Measurements from ENCODE around the gene KIRREL1.
"Not testable (repeated sequence)": the region's sequence is repeated elsewhere in the genome, so short reads cannot be mapped to it uniquely, and the experiment has no call there.

Gene KIRREL1

DNA sequence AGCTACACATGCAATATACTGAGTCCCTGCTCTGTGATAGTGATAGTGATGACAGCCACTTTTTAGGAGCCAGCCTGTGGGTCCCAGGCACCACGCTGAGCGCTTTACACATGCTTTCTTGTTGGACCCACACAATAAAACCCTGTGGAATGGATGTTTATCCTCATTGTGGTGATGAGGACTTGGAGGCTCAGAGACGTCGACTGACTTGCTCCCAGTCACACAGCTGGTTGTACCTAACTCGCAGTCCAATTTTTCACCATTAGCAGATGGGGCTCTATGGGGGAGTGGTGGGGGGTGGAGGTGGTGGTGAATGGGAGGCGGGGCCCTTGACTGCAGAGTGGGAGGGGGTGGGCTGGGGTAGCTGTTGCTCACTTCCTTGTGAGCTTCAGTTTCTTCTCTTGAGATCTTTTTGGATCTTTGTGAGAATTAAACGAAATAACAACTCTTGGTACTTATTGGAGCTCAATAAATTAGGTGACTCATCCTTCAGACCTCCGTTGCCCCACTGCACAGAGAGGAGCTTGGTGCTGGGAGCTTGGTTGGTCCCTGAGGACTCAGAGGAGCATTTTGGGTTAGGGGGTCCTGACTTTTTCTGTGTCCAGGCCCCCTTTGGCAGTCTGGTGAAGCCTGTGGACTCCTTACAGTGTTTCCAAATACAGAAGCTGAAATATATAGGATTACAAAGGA is 125.4 kb downstream of the KIRREL1 start:
- no peak overlapping the region for H2AFZ ChIP-seq (ENCODE audit: low read depth, low read length)
- no peaks in the 10 kb centered on the region for H3K36me3 ChIP-seq (ENCODE audit: insufficient read depth, low read length)
- H3K9me3 ChIP-seq (ENCODE audit: low read length), result no peaks in the 10 kb centered on the region
- peaks cover 6% of the 10 kb centered on the region for H3K4me1 ChIP-seq (ENCODE audit: insufficient read depth, low read length)
- H3K4me3 ChIP-seq (ENCODE audit: low read length), result no peak overlapping the region
- H3K27me3 ChIP-seq (ENCODE audit: insufficient read depth, low read length), result peaks cover 13% of the 10 kb centered on the region

- no peaks in the 10 kb centered on the region for H3K9me3 ChIP-seq (ENCODE audit: low read length)
- no peak overlapping the region for H2AFZ ChIP-seq (ENCODE audit: low read depth, low read length)
- peaks cover 11% of the 10 kb centered on the region for H3K27me3 ChIP-seq (ENCODE audit: insufficient read depth, low read length)
- no peaks in the 10 kb centered on the region for H3K36me3 ChIP-seq (ENCODE audit: insufficient read depth, low read length)
- peaks cover 6% of the 10 kb centered on the region for H3K4me1 ChIP-seq (ENCODE audit: insufficient read depth, low read length)
- H3K4me3 ChIP-seq (ENCODE audit: low read length), result no peak overlapping the region
These were observed 126.7 kb downstream of the KIRREL1 start for GRCh38 chr1:158119976-158120653.

- H3K27me3 ChIP-seq (ENCODE audit: insufficient read depth, low read length), result peaks cover 11% of the 10 kb centered on the region
- peaks cover 6% of the 10 kb centered on the region for H3K4me1 ChIP-seq (ENCODE audit: insufficient read depth, low read length)
- no peaks in the 10 kb centered on the region for H3K9me3 ChIP-seq (ENCODE audit: low read length)
- H2AFZ ChIP-seq (ENCODE audit: low read depth, low read length), result no peak overlapping the region
- no peaks in the 10 kb centered on the region for H3K36me3 ChIP-seq (ENCODE audit: insufficient read depth, low read length)
- H3K4me3 ChIP-seq (ENCODE audit: low read length), result no peak overlapping the region
These were observed 128.3 kb downstream of the KIRREL1 start for GRCh38 chr1:158121604-158122254.

- Histone ChIP-seq H3K27me3 (ENCODE audit: insufficient read depth, low read length) (peaks cover 11% of the 10 kb centered on the region), H3K4me3 (ENCODE audit: low read length) (no peak overlapping the region), H3K9me3 (ENCODE audit: low read length) (no peaks in the 10 kb centered on the region), H3K4me1 (ENCODE audit: insufficient read depth, low read length) (peaks cover 6% of the 10 kb centered on the region), H2AFZ (ENCODE audit: low read depth, low read length) (no peak overlapping the region), H3K36me3 (ENCODE audit: insufficient read depth, low read length) (no peaks in the 10 kb centered on the region)
These were observed 129.5 kb downstream of the KIRREL1 start for GRCh38 chr1:158122833-158123388.

DNA sequence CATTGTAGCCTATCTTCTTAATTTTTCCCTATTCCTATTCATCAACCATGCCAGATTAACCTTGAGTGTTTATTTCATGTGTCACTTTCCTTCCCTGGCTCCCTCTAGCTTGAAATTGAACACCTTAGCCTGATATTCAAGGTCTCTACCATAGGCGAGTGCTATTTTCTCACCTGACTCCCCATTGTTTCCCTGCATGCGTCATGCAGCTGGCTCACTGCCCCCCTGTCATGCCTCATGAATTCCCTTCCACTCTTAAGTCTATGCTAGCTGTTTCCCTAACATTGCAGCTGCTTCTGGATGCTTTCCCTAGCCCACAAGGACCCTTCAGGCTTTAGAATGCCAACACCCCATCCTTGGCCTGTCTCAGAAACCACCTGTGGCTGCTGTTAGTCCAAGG is 130.6 kb downstream of the KIRREL1 start:
- no peak overlapping the region for H2AFZ ChIP-seq (ENCODE audit: low read depth, low read length)
- peaks cover 10% of the 10 kb centered on the region for H3K27me3 ChIP-seq (ENCODE audit: insufficient read depth, low read length)
- H3K9me3 ChIP-seq (ENCODE audit: low read length), result no peaks in the 10 kb centered on the region
- no peak overlapping the region for H3K4me3 ChIP-seq (ENCODE audit: low read length)
- H3K36me3 ChIP-seq (ENCODE audit: insufficient read depth, low read length), result no peaks in the 10 kb centered on the region
- H3K4me1 ChIP-seq (ENCODE audit: insufficient read depth, low read length), result no peaks in the 10 kb centered on the region

GRCh38 chr1:158124999-158125398 is 131.6 kb downstream of the KIRREL1 start:
- H3K4me3 ChIP-seq (ENCODE audit: low read length), result no peak overlapping the region
- no peaks in the 10 kb centered on the region for H3K4me1 ChIP-seq (ENCODE audit: insufficient read depth, low read length)
- no peaks in the 10 kb centered on the region for H3K36me3 ChIP-seq (ENCODE audit: insufficient read depth, low read length)
- H3K27me3 ChIP-seq (ENCODE audit: insufficient read depth, low read length), result peaks cover 6% of the 10 kb centered on the region
- no peaks in the 10 kb centered on the region for H3K9me3 ChIP-seq (ENCODE audit: low read length)
- no peak overlapping the region for H2AFZ ChIP-seq (ENCODE audit: low read depth, low read length)

DNA sequence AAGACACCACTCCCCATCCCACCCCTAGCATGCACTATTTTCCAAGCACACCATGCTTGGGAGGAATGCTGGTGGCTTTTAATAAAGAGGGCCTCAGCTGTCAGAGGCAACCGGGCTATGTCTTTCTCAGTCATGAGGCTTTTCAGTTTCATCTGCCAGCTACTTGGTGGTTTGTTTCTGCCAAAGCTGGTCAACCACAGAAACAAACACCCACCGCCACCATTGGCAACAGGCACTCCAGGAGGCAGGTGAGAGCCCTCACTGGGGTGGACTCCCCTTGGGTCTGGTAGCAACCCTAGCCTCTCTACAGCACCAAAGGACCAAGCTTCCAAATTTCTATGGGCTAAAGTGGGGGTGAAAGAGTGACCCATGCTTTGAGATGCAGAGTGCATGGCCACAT is 133.0 kb downstream of the KIRREL1 start:
- Histone ChIP-seq H3K4me1 (ENCODE audit: insufficient read depth, low read length) (no peaks in the 10 kb centered on the region), H3K4me3 (ENCODE audit: low read length) (no peak overlapping the region), H3K27me3 (ENCODE audit: insufficient read depth, low read length) (peaks cover 5% of the 10 kb centered on the region), H3K36me3 (ENCODE audit: insufficient read depth, low read length) (no peaks in the 10 kb centered on the region), H2AFZ (ENCODE audit: low read depth, low read length) (no peak overlapping the region), H3K9me3 (ENCODE audit: low read length) (no peaks in the 10 kb centered on the region)

GRCh38 chr1:158128531-158128930 is 135.1 kb downstream of the KIRREL1 start:
- H3K4me3 ChIP-seq (ENCODE audit: low read length); H3K9me3 ChIP-seq (ENCODE audit: low read length); H3K27me3 ChIP-seq (ENCODE audit: insufficient read depth, low read length); H2AFZ ChIP-seq (ENCODE audit: low read depth, low read length); H3K4me1 ChIP-seq (ENCODE audit: insufficient read depth, low read length); H3K36me3 ChIP-seq (ENCODE audit: insufficient read depth, low read length): not testable (repeated sequence)

- no peak overlapping the region for H2AFZ ChIP-seq (ENCODE audit: low read depth, low read length)
These were observed 137.8 kb downstream of the KIRREL1 start for GRCh38 chr1:158131217-158131616.

DNA sequence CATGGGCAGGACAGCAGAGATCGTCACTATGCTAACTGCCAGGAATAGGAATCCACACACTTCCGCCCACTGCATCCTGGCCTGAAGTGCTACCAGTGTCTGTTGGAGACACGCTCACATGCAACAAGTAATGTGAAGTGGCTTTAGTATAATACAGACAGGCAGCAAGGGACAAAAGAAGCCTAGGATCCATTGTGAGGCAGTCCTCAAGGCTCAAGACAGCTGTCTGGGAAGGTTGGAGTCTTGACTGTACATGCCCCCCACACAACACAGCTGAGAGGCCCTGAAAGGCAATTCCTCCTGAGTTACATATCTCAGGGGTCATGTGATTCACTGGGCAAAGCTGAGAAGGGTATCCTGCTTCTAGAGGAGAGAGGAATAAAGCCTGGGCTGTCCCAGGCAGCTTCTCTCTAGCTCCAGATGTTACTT is 147.3 kb downstream of the KIRREL1 start:
- H3K36me3 ChIP-seq (ENCODE audit: insufficient read depth, low read length), result no peaks in the 10 kb centered on the region
- no peak overlapping the region for H3K4me3 ChIP-seq (ENCODE audit: low read length)
- H3K9me3 ChIP-seq (ENCODE audit: low read length), result no peaks in the 10 kb centered on the region
- no peaks in the 10 kb centered on the region for H3K27me3 ChIP-seq (ENCODE audit: insufficient read depth, low read length)
- peaks cover 6% of the 10 kb centered on the region for H3K4me1 ChIP-seq (ENCODE audit: insufficient read depth, low read length)
- H2AFZ ChIP-seq (ENCODE audit: low read depth, low read length), result no peak overlapping the region

More at GRCh38 chr1:158131217-158131616, 137.8 kb downstream of the KIRREL1 start:
- no peaks in the 10 kb centered on the region for H3K36me3 ChIP-seq (ENCODE audit: insufficient read depth, low read length)
- H3K9me3 ChIP-seq (ENCODE audit: low read length), result no peaks in the 10 kb centered on the region
- H3K4me3 ChIP-seq (ENCODE audit: low read length), result no peak overlapping the region
- peaks cover 4% of the 10 kb centered on the region for H3K27me3 ChIP-seq (ENCODE audit: insufficient read depth, low read length)
- H3K4me1 ChIP-seq (ENCODE audit: insufficient read depth, low read length), result no peaks in the 10 kb centered on the region

GRCh38 chr1:158145173-158145719 is 151.8 kb downstream of the KIRREL1 start:
- Histone ChIP-seq H3K4me1 (ENCODE audit: insufficient read depth, low read length) (peaks cover 6% of the 10 kb centered on the region), H3K9me3 (ENCODE audit: low read length) (no peaks in the 10 kb centered on the region), H3K4me3 (ENCODE audit: low read length) (no peak overlapping the region), H3K27me3 (ENCODE audit: insufficient read depth, low read length) (peaks cover 2% of the 10 kb centered on the region), H3K36me3 (ENCODE audit: insufficient read depth, low read length) (no peaks in the 10 kb centered on the region), H2AFZ (ENCODE audit: low read depth, low read length) (no peak overlapping the region)

- no peaks in the 10 kb centered on the region for H3K4me1 ChIP-seq (ENCODE audit: insufficient read depth, low read length)
- no peak overlapping the region for H2AFZ ChIP-seq (ENCODE audit: low read depth, low read length)
- no peak overlapping the region for H3K4me3 ChIP-seq (ENCODE audit: low read length)
- H3K36me3 ChIP-seq (ENCODE audit: insufficient read depth, low read length), result no peaks in the 10 kb centered on the region
- no peaks in the 10 kb centered on the region for H3K9me3 ChIP-seq (ENCODE audit: low read length)
- peaks cover 2% of the 10 kb centered on the region for H3K27me3 ChIP-seq (ENCODE audit: insufficient read depth, low read length)
These were observed 152.7 kb downstream of the KIRREL1 start for GRCh38 chr1:158146165-158146564.

DNA sequence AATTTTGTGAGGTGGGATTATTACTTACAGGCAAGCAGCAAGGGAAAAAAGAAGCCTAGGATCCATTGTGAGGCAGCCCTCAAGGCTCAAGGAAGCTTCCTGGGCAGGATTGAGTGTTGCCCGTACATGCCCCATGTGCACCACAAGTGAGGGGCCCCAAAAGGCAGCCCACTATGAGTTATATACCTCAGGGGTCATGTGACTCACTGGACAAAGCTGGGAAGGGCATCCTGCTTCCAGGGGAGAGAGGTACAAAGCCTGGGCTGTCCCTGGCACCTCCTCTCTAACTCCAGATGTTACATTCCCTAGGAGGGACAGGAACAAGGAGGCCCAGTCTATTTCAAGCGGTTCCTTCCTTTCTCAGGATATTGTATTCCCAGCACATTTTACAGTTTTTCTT is 153.3 kb downstream of the KIRREL1 start:
- H3K9me3 ChIP-seq (ENCODE audit: low read length), result no peaks in the 10 kb centered on the region
- H3K4me3 ChIP-seq (ENCODE audit: low read length), result no peak overlapping the region
- peaks cover 2% of the 10 kb centered on the region for H3K27me3 ChIP-seq (ENCODE audit: insufficient read depth, low read length)
- no peaks in the 10 kb centered on the region for H3K36me3 ChIP-seq (ENCODE audit: insufficient read depth, low read length)
- no peak overlapping the region for H2AFZ ChIP-seq (ENCODE audit: low read depth, low read length)
- H3K4me1 ChIP-seq (ENCODE audit: insufficient read depth, low read length), result no peaks in the 10 kb centered on the region
